Prostate gland (tissue), 2 donors: ENCODE measurements around the gene ZCCHC24.

Source experiments
- POLR2A ChIP-seq: fragments of 450-650 bp; IDR thresholded peaks from one replicate; pipeline ENCODE4 v1.6.1; 2016; ENCODE audit warnings: antibody characterized with exemption, mild to moderate bottlenecking
- POLR2AphosphoS5 ChIP-seq: sonication (generic); formaldehyde crosslinking; IDR thresholded peaks from one replicate; pipeline ENCODE4 v1.6.1; 2017; ENCODE audit warnings: antibody characterized with exemption
- TF ChIP-seq, protein P1 (sequence below), 4 experiments: fragments of 200-600 bp in 2 of 4; fragments of 450-650 bp in 2 of 4; sonication (generic) in 2 of 4; IDR thresholded peaks; 1 replicate in 3 of 4; 2 replicates in 1 of 4; pipeline ENCODE4 v1.5.1; 2016 to 2019; ENCODE audit warnings: antibody characterized with exemption in 4 of 4, mild to moderate bottlenecking in 2 of 4, moderate library complexity in 2 of 4

- TF ChIP-seq POLR2AphosphoS5 (no peak), POLR2A (no peak)
- TF ChIP-seq, protein P1, sequence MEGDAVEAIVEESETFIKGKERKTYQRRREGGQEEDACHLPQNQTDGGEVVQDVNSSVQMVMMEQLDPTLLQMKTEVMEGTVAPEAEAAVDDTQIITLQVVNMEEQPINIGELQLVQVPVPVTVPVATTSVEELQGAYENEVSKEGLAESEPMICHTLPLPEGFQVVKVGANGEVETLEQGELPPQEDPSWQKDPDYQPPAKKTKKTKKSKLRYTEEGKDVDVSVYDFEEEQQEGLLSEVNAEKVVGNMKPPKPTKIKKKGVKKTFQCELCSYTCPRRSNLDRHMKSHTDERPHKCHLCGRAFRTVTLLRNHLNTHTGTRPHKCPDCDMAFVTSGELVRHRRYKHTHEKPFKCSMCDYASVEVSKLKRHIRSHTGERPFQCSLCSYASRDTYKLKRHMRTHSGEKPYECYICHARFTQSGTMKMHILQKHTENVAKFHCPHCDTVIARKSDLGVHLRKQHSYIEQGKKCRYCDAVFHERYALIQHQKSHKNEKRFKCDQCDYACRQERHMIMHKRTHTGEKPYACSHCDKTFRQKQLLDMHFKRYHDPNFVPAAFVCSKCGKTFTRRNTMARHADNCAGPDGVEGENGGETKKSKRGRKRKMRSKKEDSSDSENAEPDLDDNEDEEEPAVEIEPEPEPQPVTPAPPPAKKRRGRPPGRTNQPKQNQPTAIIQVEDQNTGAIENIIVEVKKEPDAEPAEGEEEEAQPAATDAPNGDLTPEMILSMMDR (IDR thresholded peaks at IDR 0.05): no peak
Observed at GRCh38 chr10:79434821-79435251, 10.6 kb downstream of the ZCCHC24 start.
